SU-DHL-6 (cell line): ENCODE data around the gene RNF223.

Experiments
- H2AFZ ChIP-seq: fragments of 200-600 bp; sonication (generic); 2 replicates; pipeline ENCODE4 v1.6.1; 2014; ENCODE audit warnings: low read depth, mild to moderate bottlenecking, moderate library complexity, mixed read lengths, antibody characterized with exemption, low read length; ENCODE audit not compliant: severe bottlenecking
- H3F3A ChIP-seq: fragments of 200-600 bp; shearing (Covaris generic); 2 replicates; pipeline ENCODE4 v1.6.0; 2016; ENCODE audit warnings: antibody characterized with exemption, mild to moderate bottlenecking; ENCODE audit not compliant: insufficient read depth
- H3K27ac ChIP-seq: fragments of 200-600 bp; sonication (generic); 2 replicates; pipeline ENCODE4 v1.5.1; 2016; ENCODE audit warnings: low read depth, mild to moderate bottlenecking, low read length, moderate library complexity, mixed read lengths
- H3K27me3 ChIP-seq: fragments of 200-600 bp; sonication (generic), shearing (Covaris generic); 2 replicates; pipeline ENCODE4 v1.6.0; 2014; ENCODE audit warnings: mild to moderate bottlenecking, low read length
- H3K36me3 ChIP-seq: fragments of 200-600 bp; sonication (generic); 2 replicates; pipeline ENCODE4 v1.6.1; 2014; ENCODE audit warnings: mild to moderate bottlenecking, low read length, mixed read lengths
- H3K4me2 ChIP-seq: fragments of 300-600, 200-600 bp; shearing (Covaris generic), sonication (generic); 2 replicates; pipeline ENCODE4 v1.6.0; 2014; ENCODE audit warnings: low read length, low read depth, mild to moderate bottlenecking; ENCODE audit not compliant: poor library complexity, severe bottlenecking
- H3K4me3 ChIP-seq: fragments of 200-600 bp; sonication (generic); 2 replicates; pipeline ENCODE4 v1.5.1; 2014; ENCODE audit warnings: antibody characterized with exemption, low read length, mild to moderate bottlenecking, mixed read lengths; ENCODE audit not compliant: insufficient read depth, poor library complexity, severe bottlenecking
- H3K79me2 ChIP-seq: fragments of 200-600 bp; sonication (generic); 2 replicates; pipeline ENCODE4 v1.6.1; 2014; ENCODE audit warnings: mild to moderate bottlenecking, low read length, moderate library complexity; ENCODE audit not compliant: insufficient read depth
- H3K9ac ChIP-seq: fragments of 200-600 bp; sonication (generic); 2 replicates; pipeline ENCODE4 v1.7.0; 2014; ENCODE audit warnings: mild to moderate bottlenecking, low read length
- H3K9me2 ChIP-seq: fragments of 200-600 bp; sonication (generic); replicated peaks from 2 replicates; pipeline ENCODE4 v1.6.1; 2014; ENCODE audit warnings: low read length; ENCODE audit not compliant: insufficient read depth
- H3K9me3 ChIP-seq: fragments of 200-600 bp; sonication (generic); 2 replicates; pipeline ENCODE4 v1.6.1; 2014; ENCODE audit warnings: low read length, mixed read lengths; ENCODE audit not compliant: insufficient read depth
- H4K20me1 ChIP-seq: fragments of 200-600 bp; sonication (generic); 2 replicates; pipeline ENCODE4 v1.6.1; 2014; ENCODE audit warnings: low read depth, mild to moderate bottlenecking, antibody characterized with exemption, low read length, moderate library complexity, mixed read lengths
- EZH2phosphoT487 ChIP-seq: fragments of 200-600 bp; sonication (generic), shearing (Covaris generic); conservative IDR thresholded peaks from 2 replicates; pipeline ENCODE4 v1.6.1; 2018; ENCODE audit warnings: mild to moderate bottlenecking, antibody characterized with exemption, low read length, moderate library complexity, mixed read lengths
- TF ChIP-seq, protein P1 (sequence below): fragments of 200-600 bp; sonication (generic); IDR thresholded peaks from one replicate; pipeline ENCODE4 v1.5.1; 2017; ENCODE audit warnings: antibody characterized with exemption, mild to moderate bottlenecking, low read length, moderate library complexity; ENCODE audit not compliant: insufficient read depth, poor library complexity, severe bottlenecking

Gene RNF223

DNA sequence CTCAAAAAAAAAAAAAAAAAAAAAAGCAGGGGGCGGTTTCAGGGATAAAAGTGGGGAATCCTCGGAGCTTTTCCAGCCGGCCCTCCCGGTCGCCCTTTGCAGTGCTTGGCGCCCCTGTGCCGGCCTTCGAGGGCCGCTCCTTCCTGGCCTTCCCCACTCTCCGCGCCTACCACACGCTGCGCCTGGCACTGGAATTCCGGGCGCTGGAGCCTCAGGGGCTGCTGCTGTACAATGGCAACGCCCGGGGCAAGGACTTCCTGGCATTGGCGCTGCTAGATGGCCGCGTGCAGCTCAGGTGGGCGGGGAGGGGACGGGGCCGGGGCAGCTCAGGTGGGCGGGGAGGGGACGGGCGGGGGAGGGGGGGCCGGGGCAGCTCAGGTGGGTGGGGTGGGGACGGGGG is 25.3 kb downstream of the RNF223 start:
- Histone ChIP-seq H3K4me2 (no peak overlapping the region), H2AFZ (no peak overlapping the region), H3K79me2 (no peaks in the 10 kb centered on the region), H3K36me3 (no peaks in the 10 kb centered on the region), H3F3A (no peaks in the 10 kb centered on the region), H3K9me2 (no peaks in the 10 kb centered on the region), H3K4me3 (no peak overlapping the region), H4K20me1 (no peaks in the 10 kb centered on the region), H3K9me3 (no peaks in the 10 kb centered on the region), H3K27ac (no peak overlapping the region), H3K27me3 (no peaks in the 10 kb centered on the region), H3K9ac (no peak overlapping the region)
- no peak for TF ChIP-seq EZH2phosphoT487
- TF ChIP-seq, protein P1, sequence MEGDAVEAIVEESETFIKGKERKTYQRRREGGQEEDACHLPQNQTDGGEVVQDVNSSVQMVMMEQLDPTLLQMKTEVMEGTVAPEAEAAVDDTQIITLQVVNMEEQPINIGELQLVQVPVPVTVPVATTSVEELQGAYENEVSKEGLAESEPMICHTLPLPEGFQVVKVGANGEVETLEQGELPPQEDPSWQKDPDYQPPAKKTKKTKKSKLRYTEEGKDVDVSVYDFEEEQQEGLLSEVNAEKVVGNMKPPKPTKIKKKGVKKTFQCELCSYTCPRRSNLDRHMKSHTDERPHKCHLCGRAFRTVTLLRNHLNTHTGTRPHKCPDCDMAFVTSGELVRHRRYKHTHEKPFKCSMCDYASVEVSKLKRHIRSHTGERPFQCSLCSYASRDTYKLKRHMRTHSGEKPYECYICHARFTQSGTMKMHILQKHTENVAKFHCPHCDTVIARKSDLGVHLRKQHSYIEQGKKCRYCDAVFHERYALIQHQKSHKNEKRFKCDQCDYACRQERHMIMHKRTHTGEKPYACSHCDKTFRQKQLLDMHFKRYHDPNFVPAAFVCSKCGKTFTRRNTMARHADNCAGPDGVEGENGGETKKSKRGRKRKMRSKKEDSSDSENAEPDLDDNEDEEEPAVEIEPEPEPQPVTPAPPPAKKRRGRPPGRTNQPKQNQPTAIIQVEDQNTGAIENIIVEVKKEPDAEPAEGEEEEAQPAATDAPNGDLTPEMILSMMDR, result no peak

DNA sequence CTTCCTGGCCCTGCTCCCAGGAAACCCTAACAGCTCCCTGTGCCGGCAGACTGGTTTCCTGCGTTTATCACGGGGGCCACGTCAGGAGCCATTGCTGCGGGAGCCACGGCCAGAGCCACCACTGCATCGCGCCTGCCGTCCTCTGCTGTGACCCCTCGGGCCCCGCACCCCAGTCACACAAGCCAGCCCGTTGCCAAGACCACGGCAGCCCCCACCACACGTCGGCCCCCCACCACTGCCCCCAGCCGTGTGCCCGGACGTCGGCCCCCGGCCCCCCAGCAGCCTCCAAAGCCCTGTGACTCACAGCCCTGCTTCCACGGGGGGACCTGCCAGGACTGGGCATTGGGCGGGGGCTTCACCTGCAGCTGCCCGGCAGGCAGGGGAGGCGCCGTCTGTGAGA is 26.1 kb downstream of the RNF223 start:
- no peak overlapping the region for H3K9ac ChIP-seq
- H4K20me1 ChIP-seq, result no peaks in the 10 kb centered on the region
- H3K4me2 ChIP-seq, result no peak overlapping the region
- no peak overlapping the region for H3K4me3 ChIP-seq
- no peaks in the 10 kb centered on the region for H3K79me2 ChIP-seq
- no peaks in the 10 kb centered on the region for H3K9me2 ChIP-seq
- H3F3A ChIP-seq, result no peaks in the 10 kb centered on the region
- no peaks in the 10 kb centered on the region for H3K36me3 ChIP-seq
- no peak for TF ChIP-seq EZH2phosphoT487
- TF ChIP-seq, protein P1, result no peak
- no peaks in the 10 kb centered on the region for H3K27me3 ChIP-seq
- H3K9me3 ChIP-seq, result no peaks in the 10 kb centered on the region
- H3K27ac ChIP-seq, result no peak overlapping the region
- H2AFZ ChIP-seq, result no peak overlapping the region

DNA sequence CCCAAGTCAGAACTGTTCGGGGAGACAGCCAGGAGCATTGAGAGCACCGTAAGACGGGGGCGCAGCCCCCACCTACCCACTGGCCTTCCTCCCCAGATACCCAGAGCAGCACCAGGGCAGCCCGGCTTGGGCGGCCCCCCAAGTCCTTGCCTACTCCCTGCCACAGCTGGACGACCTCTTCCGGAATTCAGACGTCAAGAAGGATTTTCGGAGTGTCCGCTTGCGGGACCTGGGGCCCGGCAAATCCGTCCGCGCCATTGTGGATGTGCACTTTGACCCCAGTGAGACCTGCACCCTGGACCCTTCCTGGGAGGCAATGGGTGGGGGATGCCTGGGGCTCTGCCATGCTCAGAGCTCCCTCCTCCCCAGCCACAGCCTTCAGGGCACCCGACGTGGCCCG is 26.7 kb downstream of the RNF223 start:
- H3F3A ChIP-seq, result no peaks in the 10 kb centered on the region
- H2AFZ ChIP-seq, result no peak overlapping the region
- no peak overlapping the region for H3K9ac ChIP-seq
- H3K27ac ChIP-seq, result no peak overlapping the region
- no peaks in the 10 kb centered on the region for H3K9me2 ChIP-seq
- no peaks in the 10 kb centered on the region for H3K79me2 ChIP-seq
- H3K4me2 ChIP-seq, result no peak overlapping the region
- no peaks in the 10 kb centered on the region for H3K27me3 ChIP-seq
- H3K36me3 ChIP-seq, result no peaks in the 10 kb centered on the region
- no peak overlapping the region for H3K4me3 ChIP-seq
- no peaks in the 10 kb centered on the region for H4K20me1 ChIP-seq
- no peaks in the 10 kb centered on the region for H3K9me3 ChIP-seq
- TF ChIP-seq, protein P1, result no peak
- no peak for TF ChIP-seq EZH2phosphoT487

DNA sequence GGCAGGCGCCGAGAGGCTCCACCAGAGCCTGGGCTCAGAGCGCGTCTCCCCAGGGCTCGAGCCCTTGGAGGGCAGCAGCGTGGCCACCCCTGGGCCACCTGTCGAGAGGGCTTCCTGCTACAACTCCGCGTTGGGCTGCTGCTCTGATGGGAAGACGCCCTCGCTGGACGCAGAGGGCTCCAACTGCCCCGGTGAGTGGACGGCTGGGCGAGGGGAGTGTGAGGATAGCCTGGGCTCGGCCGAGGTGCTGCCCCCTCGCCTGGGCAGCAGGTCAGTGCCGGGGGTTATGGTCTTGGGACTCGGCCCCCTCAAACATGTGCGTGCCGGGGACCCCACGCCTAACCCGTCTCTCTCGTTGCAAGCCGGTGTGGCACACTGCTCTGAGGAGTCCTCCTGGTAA is 27.3 kb downstream of the RNF223 start:
- Histone ChIP-seq H3K9ac (no peak overlapping the region), H3K27me3 (no peaks in the 10 kb centered on the region), H3K9me2 (no peaks in the 10 kb centered on the region), H3K27ac (no peak overlapping the region), H2AFZ (no peak overlapping the region), H3F3A (no peaks in the 10 kb centered on the region), H4K20me1 (no peaks in the 10 kb centered on the region), H3K36me3 (no peaks in the 10 kb centered on the region), H3K4me3 (no peak overlapping the region), H3K4me2 (no peak overlapping the region), H3K79me2 (no peaks in the 10 kb centered on the region), H3K9me3 (no peaks in the 10 kb centered on the region)
- TF ChIP-seq, protein P1, result no peak
- no peak for TF ChIP-seq EZH2phosphoT487
